HG03064 (cell line): ENCODE results near the gene SPATA21.

Experiments
- ATAC-seq: cut with Tn5 transposase; IDR thresholded peaks from one replicate; pipeline ENCODE4 v1.9.1; 2021; ENCODE audit warnings: low read depth; ENCODE audit not compliant: unreplicated experiment

Gene SPATA21

DNA sequence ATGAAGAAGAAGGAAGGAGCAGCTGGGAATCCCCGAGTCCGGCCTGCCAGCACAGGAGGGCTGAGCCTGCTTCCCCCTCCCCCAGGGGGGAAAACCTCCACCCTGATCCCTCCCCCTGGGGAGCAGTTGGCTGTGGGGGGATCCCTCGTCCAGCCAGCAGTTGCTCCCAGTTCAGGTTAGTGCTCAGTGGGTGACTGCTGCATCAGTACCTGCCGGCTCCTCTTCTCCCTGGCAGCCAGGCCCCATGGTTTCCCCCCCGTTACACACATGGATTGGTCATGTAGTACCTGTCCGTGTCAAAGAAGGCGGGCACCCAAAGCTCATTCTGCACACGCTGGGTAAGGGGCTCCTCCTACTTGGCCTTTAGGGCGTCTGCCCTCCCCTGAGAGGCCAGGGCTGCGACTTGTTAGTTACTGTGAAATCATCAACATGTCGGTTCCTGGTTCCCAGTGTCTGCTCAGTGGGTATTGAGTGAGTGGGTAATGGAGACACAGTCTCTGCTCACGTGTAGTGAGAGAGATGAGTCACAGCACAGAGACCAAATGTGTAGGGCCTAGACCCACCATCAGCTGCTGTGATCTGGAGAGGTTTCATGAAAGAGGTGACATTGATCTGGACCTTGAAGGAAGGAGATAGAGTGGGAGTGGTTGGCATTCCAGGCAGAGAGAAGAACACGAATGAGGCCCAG, 14.8 kb upstream of the SPATA21 start:
- no peak for ATAC-seq

DNA sequence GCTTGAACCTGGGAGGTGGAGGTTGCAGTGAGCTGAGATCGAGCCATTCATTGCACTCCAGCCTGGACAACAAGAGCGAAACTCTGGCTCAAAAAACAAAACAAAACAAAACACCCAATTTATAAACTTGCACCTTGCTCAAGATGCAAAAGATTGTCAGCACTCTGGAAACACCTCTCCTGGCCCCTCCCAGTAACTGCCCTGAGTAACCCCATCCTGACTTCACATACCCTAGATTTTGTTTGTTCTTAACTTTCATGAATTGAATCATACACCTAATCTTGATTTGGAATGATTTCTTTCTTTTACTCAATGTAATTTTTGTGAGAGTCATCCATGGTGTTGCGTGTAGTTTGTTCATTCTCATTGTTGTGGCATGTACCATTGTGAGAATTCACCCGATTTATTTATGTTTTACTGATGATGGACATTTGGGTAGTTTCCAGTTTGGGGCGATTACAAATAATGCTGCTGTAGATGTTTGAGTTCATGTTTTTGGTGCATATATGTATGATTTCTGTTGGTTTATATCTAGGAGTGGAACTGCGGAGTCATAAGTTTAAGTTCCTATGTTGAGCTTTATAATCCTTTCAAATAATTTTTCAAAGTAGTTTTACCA, 13.7 kb upstream of the SPATA21 start:
- ATAC-seq, result no peak

DNA sequence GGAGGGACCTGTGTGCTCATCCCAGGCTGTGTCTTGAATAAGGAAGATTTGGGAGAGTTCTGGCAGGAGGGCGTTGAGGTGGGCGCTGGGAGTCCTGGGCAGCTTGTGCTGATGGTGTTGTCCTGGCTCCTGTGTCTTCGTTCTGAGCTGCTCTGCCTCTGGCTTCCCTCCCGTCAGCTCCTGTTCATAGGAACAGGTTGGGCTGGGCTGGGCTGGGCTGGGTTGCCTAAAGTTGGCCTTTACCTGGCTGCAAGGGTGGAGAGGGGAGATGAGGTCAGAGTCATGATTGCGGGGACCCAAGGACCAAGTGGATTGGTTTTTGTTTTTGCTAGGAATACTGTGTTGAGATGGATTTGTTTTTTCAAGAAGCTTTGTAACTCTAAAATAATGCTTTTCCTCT, 12.4 kb upstream of the SPATA21 start:
- ATAC-seq, result no peak

DNA sequence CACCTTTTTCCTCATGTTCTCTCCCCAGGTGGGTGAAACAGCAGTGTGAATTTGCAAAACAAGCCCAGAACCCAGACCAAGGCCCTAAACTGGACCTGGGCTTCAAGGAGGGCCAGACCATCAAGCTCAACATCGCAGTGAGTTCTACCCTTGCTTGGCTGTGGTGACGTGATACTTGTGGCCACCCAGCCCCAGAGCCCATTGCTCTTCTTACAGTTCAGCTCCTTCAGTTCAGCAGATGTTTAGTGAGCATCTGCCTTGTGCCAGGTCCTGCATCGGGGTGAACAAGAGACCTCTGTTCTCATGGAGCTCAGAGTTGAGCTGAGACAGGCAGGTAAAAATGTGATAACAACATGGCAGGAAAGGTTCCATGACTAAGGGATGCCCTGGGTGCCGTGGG, 11.8 kb upstream of the SPATA21 start:
- ATAC-seq, result no peak

DNA sequence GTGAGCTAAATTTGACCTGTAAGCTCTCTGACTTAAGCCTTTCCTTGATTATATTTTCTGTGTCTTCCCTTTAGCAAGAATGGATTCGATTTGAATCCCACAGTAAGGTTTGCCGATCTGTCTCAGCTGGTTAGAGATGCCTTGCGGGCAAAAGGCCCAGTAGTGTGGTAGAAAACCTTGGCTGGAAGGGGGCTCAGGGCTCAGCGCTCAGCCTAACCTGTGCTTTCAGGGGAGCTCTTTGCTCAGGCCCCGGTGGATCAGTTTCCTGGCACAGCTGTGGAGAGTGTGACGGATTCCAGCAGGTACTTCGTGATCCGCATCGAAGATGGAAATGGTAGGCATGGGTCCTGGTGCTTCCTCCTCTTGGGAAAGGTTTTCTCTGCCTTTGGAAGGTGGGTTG, 10.4 kb upstream of the SPATA21 start:
- no peak for ATAC-seq

DNA sequence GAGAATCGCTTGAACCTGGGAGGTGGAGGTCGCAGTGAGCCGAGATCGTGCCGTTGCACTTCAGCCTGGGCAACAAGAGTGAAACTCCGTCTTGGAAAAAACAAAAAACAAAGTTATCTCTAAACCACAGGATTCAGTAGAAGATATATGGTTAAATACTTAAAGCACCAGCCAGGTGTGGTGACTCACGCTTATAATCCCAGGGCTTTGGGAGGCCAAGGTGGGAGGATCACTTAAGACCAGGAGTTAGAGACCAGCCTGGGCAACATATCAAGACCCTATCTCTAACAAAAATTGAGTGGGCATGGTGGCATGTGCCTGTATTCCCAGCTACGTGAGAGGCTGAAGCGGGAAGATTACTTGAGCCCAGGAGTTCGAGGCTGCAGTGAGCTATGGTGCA, 8.9 kb upstream of the SPATA21 start:
- no peak for ATAC-seq

DNA sequence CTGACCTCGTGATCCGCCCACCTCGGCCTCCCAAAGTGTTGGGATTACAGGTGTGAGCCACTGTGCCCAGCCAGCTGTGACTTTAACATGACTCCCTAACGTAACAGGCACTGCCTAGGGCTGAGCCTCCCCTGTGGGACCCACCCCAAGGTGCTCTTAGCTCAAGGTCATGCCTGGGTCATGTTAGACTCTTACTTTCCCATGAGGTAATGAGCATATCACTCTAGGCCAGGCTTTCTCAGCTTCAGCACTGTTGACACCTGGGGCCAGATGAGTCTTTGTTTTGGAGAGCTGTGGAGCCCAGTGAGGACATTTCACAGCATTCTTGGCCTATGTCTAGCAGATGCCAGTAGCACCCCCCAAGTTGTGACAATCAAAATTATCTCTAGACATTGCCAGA, 7.8 kb upstream of the SPATA21 start:
- no peak for ATAC-seq

DNA sequence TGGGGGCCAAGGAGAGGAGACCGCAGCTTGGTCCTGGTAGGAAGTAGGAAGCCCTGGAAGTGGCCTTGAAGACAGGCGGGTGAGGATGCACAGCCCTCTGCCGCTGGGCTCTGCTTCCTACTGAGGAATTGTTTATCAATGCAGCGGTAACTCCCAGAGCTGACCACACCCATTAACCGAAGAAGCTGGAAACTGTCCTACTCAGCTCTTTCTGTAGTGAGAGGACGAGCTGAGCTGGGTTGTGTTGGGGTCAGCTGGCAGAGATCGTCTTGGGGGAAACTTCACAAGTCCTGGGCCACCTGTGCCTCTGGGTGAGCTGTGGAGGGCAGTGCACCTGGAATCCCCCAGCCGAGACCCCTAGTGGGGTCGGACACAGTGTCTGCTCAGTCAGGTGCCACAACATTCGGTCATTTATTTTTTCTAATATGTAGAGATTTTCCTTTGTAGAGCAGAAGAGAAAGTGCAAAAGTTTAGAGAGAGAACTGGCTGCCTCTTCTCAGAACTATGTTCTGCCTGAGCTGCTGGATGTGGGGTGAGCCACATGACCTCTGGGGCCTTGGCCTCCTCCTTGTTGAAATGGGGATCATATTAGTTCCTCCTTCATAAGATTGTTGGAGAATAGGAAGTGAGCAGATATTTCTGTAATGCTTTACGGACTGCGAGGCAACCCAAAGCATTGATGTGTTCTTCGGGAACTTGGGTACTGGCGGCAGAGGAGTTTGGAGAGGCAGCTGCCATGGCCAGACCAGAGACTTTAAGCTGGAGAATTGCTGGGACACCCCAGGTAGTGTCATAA, 6.9 kb upstream of the SPATA21 start:
- no peak for ATAC-seq

DNA sequence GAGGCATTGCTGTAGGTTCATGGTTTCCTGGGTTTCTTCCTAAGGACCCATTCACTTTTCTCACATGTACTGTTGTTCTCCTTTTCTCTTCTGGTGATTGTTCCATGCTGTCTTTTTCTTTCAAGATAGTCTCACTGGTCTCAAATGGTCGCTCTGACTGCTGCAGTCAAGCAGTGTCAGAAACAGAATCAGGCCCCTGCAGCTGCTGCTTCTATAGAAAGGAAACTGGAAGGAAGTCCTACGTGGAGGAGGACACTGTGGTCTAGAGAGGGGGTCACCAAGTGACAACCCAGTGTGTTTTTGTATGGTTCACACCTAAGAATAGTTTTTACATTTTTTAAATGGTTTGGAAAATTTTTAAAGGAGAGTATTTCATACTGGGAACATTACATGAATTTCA, 5.7 kb upstream of the SPATA21 start:
- no peak for ATAC-seq

DNA sequence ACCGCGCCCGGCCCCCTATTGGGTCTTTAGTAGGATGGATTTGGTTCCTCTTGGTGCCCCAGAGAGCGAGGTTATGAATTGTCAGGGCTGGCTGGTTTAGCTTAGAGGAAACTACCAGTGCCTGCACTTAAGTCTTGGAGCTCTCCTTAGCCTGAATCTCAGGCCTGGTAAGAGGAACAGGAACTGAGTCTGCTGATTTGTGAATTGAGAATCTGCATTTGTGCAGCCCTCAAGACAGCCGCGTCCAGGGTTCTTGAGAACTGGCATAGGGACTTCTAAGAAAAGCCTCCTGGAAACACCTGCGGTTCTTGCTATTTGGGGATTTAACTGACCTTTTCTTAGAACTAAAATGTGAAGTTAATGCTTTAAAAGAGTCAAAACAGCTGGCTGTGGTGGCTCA, 5.0 kb upstream of the SPATA21 start:
- no peak for ATAC-seq

DNA sequence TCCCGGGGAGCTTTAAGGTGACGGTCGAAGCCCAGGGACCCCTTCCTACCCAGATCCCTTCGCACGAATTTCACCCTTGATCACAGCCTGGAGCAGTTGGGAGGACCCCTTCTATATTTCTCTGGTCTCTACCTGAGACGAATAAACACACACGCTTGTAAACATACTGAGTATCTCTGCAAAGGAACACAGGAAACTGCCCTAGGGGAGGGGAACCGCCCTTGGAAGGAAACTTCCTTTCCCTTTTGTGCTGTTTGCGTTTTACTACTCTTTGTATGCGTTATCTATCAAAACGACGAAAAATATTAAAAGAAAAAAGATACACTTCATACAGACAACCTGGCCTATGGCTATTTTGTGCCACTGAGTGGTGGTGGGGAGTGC, 4.0 kb upstream of the SPATA21 start:
- no peak for ATAC-seq

DNA sequence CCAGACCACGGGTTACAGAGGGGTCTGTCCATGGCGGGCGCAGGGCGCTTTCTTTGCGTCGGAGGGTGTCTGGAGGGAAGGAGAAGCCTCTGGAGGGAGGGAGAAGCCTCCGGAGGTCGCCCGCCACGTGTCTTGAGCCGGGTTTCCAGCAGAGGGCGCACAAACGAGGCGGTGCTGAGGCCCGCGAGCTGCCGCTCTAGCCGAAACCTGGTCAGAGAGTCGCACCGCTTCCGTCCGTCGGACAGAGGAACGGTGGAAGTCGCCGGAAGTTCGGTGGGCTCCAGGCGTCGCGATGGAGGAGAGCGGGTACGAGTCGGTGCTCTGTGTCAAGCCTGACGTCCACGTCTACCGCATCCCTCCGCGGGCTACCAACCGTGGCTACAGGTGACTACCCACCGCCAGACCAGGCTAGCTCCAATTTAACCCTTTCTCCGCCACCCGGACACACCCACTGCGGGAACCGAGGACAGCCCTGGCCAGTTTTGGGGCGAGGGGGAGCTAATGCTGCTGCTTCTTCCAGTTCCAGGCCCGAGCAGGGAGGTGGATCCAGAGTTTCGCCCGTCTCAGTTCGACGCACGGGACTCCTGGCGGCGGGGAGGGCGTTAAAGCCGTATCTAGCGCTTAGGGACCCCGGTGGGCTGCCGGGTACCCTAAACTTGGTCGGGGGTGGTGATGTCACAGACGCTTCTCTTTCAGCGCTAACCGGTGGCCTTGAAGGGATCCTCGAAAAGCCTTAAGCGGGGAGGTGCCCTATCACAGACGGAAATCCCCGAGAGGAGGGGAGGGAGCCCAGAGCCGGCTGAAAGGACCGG, 3.5 kb upstream of the SPATA21 start, which contains the start of gene NECAP2:
Gene NECAP2, plus strand, starts transcription at position 255 of the 812 bp plus-strand sequence. Its CDS starts 38 bp downstream, at position 293.
- peak; percentile 83 for ATAC-seq

DNA sequence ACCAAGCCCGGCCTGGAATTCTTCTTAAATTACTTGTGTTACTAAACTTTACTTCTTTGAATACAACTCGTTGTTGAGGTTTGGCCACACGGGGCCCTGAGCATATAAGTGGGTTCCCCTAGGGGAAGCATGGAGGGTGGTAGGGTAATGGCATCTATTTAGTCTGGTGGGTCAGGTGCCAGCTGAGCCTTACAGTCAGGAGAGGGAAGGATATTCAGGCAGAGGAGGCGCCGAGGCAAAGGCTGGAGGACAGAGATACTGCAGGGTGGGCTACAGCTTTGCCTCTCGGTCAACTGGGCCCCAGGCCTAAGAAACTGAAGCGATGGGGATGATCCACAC, 2.9 kb upstream of the SPATA21 start:
- ATAC-seq, result peak; percentile 22

DNA sequence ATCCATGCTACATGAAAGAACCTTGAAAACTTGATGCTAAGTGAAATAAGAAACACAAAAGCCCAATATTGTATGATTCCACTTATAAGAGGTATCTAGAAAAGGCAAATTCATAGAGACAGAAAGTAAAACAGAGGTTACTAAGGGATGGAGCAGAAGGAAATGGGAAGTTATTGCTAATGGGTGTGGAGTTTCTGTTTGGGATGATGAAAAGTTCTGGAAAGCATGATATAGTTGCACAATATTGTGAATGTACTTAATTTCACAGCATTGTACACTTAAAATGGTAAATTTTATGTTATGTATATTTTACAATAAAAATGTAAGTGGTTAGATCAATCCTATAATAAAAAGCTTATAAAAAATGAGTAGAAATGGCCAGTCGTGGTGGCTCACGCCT, 1.7 kb upstream of the SPATA21 start:
- no peak for ATAC-seq

DNA sequence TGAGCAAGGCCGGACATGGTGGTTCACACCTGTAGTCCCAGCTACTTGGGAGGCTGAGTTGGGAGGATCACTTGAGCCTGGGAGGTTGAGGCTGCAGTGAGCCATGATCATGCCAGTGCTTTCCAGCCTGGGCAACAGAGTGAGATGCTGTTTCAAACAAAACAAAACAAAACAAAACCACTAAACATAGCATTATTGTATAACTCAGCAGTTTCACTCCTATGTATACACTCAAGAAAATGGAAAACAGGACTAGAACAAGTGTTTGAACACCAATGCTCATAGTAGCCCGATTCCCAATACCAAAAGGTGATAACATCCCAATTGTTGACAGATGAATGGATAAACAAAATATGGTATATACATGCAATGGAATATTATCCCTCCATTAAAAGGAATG, 1.3 kb upstream of the SPATA21 start:
- ATAC-seq, result no peak

DNA sequence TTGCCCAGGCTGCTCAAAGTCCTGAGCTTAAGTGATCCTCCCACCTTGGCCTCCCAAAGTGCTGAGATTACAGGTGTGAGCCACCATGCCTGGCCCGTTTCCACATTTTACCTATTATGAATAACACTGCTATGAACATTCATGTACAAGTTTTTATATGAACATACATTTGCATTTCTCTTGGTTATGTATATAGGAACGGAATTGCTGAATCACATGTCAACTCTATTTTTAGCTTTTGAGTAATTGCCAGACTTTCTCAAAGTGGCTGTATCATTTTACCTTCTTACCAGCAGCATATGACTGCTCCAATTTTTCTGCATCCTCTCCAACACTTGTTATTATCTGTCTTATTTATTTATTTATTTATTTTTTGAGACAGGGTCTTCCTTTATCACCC, 2.7 kb downstream of the SPATA21 start:
- no peak for ATAC-seq

DNA sequence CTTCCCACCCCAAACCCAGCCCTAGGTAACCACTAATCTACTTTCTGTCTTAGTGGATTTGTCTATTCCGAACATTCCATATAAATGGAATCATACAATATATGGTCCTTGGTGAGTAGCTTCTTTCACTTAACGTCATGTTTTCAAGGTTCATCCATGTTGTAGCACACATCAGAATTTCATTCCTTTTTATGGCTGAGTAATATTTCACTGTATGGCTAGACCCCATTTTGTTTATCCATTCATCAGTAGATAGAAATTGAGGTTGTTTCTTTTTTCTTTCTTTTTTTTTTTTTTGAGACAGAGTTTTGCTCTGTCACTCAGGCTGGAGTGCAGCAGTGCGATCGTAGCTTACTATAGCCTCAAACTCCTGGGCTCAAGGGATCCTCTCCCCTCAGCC, 3.2 kb downstream of the SPATA21 start:
- ATAC-seq, result no peak

DNA sequence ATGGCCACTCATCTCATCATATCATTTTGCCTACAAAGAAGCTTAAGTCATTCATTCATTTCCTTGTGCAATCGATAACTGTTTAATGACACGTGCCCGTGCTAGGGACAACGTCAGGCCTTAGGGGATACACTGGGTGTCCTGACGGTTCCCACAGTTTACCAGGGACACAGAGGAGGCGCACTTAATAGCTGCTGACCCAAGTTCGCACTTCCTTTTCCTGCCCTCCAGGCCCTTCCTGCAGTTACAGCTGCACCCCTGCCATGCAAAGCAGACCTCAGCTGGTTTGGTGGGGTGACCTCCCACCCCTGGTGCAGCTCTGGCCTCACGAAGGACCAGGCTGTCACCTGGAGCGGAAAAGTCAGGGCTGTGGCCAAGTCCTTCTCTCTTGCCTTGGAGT, 4.2 kb downstream of the SPATA21 start:
- no peak for ATAC-seq

DNA sequence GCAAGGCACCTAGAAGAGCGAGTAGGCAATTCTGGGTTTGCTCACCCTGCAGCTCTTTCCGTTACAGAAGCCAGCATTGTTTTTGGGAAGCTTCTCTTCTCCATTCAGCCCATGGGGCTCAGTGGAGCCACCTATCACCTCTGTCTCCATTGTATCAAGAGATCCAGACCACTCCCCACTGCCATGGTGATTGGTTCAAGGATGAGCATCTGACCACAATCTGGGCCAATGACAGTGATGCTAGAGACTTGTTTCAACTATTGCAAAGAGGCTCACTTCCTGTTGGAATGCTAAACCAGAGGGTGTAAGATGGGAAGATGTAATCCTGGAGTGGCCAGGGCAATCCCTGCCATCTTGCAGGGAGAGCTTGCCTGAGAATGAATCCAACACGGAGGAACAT, 6.6 kb downstream of the SPATA21 start:
- no peak for ATAC-seq

DNA sequence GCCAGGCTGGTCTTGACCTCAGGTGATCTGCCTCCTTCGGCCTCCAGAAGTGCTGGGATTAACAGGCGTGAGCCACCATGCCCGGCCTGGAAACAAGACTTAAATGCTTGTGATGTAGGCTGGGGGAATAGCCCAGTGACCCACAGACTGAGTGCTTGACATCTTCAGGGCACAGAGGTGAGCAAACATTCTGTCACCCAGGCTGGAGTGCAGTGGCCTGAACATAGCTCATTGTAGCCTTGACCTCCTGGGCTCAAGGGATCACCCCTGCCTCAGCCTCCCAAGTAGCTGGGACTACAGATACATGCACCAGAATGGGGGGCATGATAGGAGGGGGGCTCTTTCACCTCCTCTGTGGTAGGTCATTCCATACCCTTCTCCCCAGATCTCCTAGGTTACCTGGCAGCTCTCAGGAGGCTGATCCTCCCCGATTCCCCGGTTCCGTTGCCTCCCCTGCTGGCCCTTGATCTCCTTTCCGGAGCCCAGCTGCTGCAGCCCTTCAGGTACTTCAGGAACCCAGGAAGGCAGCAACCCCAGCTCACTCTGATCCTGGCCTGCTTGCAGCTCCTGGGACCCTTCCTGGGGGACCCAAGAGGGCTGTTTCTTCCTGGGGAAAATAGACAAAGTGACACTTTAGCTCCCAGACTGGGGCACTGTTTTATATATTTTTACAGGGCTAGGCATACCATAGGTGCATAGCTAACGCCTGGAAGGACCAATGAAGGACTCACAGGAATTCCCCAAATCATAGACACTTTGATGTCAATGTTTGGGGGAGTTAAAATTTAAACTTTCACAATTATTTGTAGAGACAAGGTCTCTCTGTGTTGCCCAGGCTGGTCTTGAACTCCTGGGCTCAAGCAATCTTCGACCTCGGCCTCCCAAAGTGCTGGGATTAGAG, 11.8 kb downstream of the SPATA21 start:
- ATAC-seq, result no peak
